H9 (cell line): Measurements from ENCODE around the gene FAM89B. TPM values are rescaled to one million over a fixed set of nuclear protein-coding genes. Genes with fewer than 3 reads are reported as not detected.

Source experiments
- DNase-seq: peaks from one replicate; pipeline ENCODE4 v3.0.0-alpha.2; 2017
- H2AFZ ChIP-seq: one replicate; pipeline ENCODE4 v1.6.1; 2013; ENCODE audit warnings: mild to moderate bottlenecking, low read length, control low read depth, moderate library complexity
- H2AK5ac ChIP-seq: 2 replicates; pipeline ENCODE4 v1.6.1; 2013; ENCODE audit warnings: low read length, control low read depth, mixed read lengths; ENCODE audit not compliant: insufficient read length
- H2BK120ac ChIP-seq: one replicate; pipeline ENCODE4 v1.6.1; 2013; ENCODE audit warnings: low read depth, mild to moderate bottlenecking, low read length, control low read depth, inconsistent platforms; ENCODE audit not compliant: poor library complexity, severe bottlenecking
- H2BK12ac ChIP-seq: 2 replicates; pipeline ENCODE4 v1.6.1; 2013; ENCODE audit warnings: low read length, control low read depth, mixed read lengths, low read depth; ENCODE audit not compliant: insufficient read length
- H2BK15ac ChIP-seq: 2 replicates; pipeline ENCODE4 v1.6.1; 2013; ENCODE audit warnings: low read depth, low read length, control low read depth
- H2BK20ac ChIP-seq: one replicate; pipeline ENCODE4 v1.6.1; 2013; ENCODE audit warnings: low read depth, mild to moderate bottlenecking, low read length, control low read depth, inconsistent platforms; ENCODE audit not compliant: poor library complexity, severe bottlenecking
- H2BK5ac ChIP-seq: 2 replicates; pipeline ENCODE4 v1.6.1; 2013; ENCODE audit warnings: low read length, control low read depth, mixed read lengths; ENCODE audit not compliant: insufficient read length
- H3K14ac ChIP-seq: 2 replicates; pipeline ENCODE4 v1.6.1; 2013; ENCODE audit warnings: low read length, control low read depth; ENCODE audit not compliant: insufficient read depth
- H3K18ac ChIP-seq: 2 replicates; pipeline ENCODE4 v1.6.1; 2013; ENCODE audit warnings: low read depth, mild to moderate bottlenecking, mixed read lengths, low read length, control low read depth; ENCODE audit not compliant: insufficient read length
- H3K23ac ChIP-seq: 2 replicates; pipeline ENCODE4 v1.6.1; 2013; ENCODE audit warnings: low read length, control low read depth, mixed read lengths, low read depth; ENCODE audit not compliant: insufficient read length
- H3K23me2 ChIP-seq: 2 replicates; pipeline ENCODE4 v1.6.1; 2013; ENCODE audit warnings: low read depth, mild to moderate bottlenecking, mixed read lengths, low read length, control low read depth; ENCODE audit not compliant: insufficient read length, poor library complexity, severe bottlenecking
- H3K27ac ChIP-seq: 2 replicates; pipeline ENCODE4 v1.5.1; 2013; ENCODE audit warnings: low read length, control low read depth, mixed read lengths, low read depth; ENCODE audit not compliant: insufficient read length
- H3K27me3 ChIP-seq: 2 replicates; pipeline ENCODE4 v1.6.1; 2013; ENCODE audit warnings: low read length, control low read depth, inconsistent platforms; ENCODE audit not compliant: insufficient read depth
- H3K4ac ChIP-seq: 2 replicates; pipeline ENCODE4 v1.6.1; 2013; ENCODE audit warnings: low read depth, mild to moderate bottlenecking, control low read depth, inconsistent platforms, low read length, moderate library complexity
- H3K4me1 ChIP-seq: 2 replicates; pipeline ENCODE4 v1.6.1; 2013; ENCODE audit warnings: low read length, control low read depth, inconsistent platforms; ENCODE audit not compliant: insufficient read depth
- H3K4me2 ChIP-seq: 2 replicates; pipeline ENCODE4 v1.6.1; 2013; ENCODE audit warnings: low read length, control low read depth, mixed read lengths; ENCODE audit not compliant: insufficient read length, insufficient read depth
- H3K56ac ChIP-seq: 2 replicates; pipeline ENCODE4 v1.6.1; 2013; ENCODE audit warnings: low read depth, mild to moderate bottlenecking, mixed read lengths, low read length, control low read depth; ENCODE audit not compliant: insufficient read length
- H3K79me1 ChIP-seq: 2 replicates; pipeline ENCODE4 v1.6.1; 2013; ENCODE audit warnings: low read depth, mild to moderate bottlenecking, moderate library complexity, low read length, control low read depth, inconsistent platforms; ENCODE audit not compliant: insufficient read depth, poor library complexity, severe bottlenecking
- H3K79me2 ChIP-seq: 2 replicates; pipeline ENCODE4 v1.6.1; 2013; ENCODE audit warnings: low read length, control low read depth, inconsistent platforms; ENCODE audit not compliant: insufficient read depth
- H3K9ac ChIP-seq: 2 replicates; pipeline ENCODE4 v1.6.1; 2013; ENCODE audit warnings: low read length, control low read depth, mixed read lengths; ENCODE audit not compliant: insufficient read length; ENCODE audit errors: extremely low read depth
- H3K9me3 ChIP-seq: one replicate; pipeline ENCODE4 v1.6.1; 2013; ENCODE audit warnings: low read depth, low read length, inconsistent platforms; ENCODE audit not compliant: control insufficient read depth
- H3T11ph ChIP-seq: one replicate; pipeline ENCODE4 v1.6.1; 2013; ENCODE audit warnings: mild to moderate bottlenecking, low read length, control low read depth, inconsistent platforms
- H4K20me1 ChIP-seq: one replicate; pipeline ENCODE4 v1.6.1; 2013; ENCODE audit not compliant: control insufficient read depth, insufficient read length, insufficient read depth
- H4K5ac ChIP-seq: 2 replicates; pipeline ENCODE4 v1.6.1; 2013; ENCODE audit warnings: low read depth, mild to moderate bottlenecking, mixed read lengths, low read length, control low read depth; ENCODE audit not compliant: insufficient read length
- H4K8ac ChIP-seq: replicated peaks from 2 replicates; pipeline ENCODE4 v1.6.1; 2013; ENCODE audit warnings: low read length, control low read depth, mixed read lengths, low read depth; ENCODE audit not compliant: insufficient read length
- H4K91ac ChIP-seq: 2 replicates; pipeline ENCODE4 v1.6.1; 2013; ENCODE audit warnings: low read depth, mild to moderate bottlenecking, moderate library complexity, mixed read lengths, low read length, control low read depth; ENCODE audit not compliant: insufficient read length
- H3K27ac Mint-ChIP-seq, 3 experiments: 2 replicates in 2 of 3; 3 replicates in 1 of 3; pipeline ENCODE4 v1.8.0; 2020 to 2021; ENCODE audit warnings: mixed read lengths in 3 of 3, mild to moderate bottlenecking in 1 of 3, moderate library complexity in 1 of 3
- H3K27me3 Mint-ChIP-seq: 2 replicates; pipeline ENCODE4 v1.8.0; 2021; ENCODE audit warnings: low read depth, mild to moderate bottlenecking, moderate library complexity, mixed read lengths
- H3K36me3 Mint-ChIP-seq, 3 experiments: 2 replicates in 2 of 3; 3 replicates in 1 of 3; pipeline ENCODE4 v1.8.0; 2020 to 2021; ENCODE audit warnings: low read depth in 3 of 3, mixed read lengths in 3 of 3; ENCODE audit not compliant: insufficient read depth in 1 of 3
- H3K4me1 Mint-ChIP-seq, 2 experiments: 2 replicates each; pipeline ENCODE4 v1.8.0; 2020; ENCODE audit warnings: mixed read lengths in 2 of 2
- H3K4me3 Mint-ChIP-seq, 2 experiments: 2 replicates in 1 of 2; 3 replicates in 1 of 2; pipeline ENCODE4 v1.8.0; 2020 to 2021; ENCODE audit warnings: mild to moderate bottlenecking in 2 of 2, mixed read lengths in 2 of 2, moderate library complexity in 1 of 2
- H3K9me3 Mint-ChIP-seq, 2 experiments: 2 replicates in 1 of 2; 3 replicates in 1 of 2; pipeline ENCODE4 v1.8.0; 2020; ENCODE audit warnings: mild to moderate bottlenecking in 2 of 2, mixed read lengths in 2 of 2, moderate library complexity in 1 of 2
- CTCF ChIP-seq: fragments of 200-600 bp; sonication (generic); conservative IDR thresholded peaks from 3 replicates; pipeline ENCODE4 v1.8.0; 2021; ENCODE audit warnings: antibody characterized with exemption, mild to moderate bottlenecking
- WGBS: extraction: QIAGEN DNeasy Blood & Tissue Kit; methylation state at CpG from one replicate; pipeline ENCODE4 v1.1.7; 2013; ENCODE audit warnings: missing lambda C conversion rate, low lambda C conversion rate, mixed read lengths; ENCODE audit not compliant: insufficient read length; ENCODE audit errors: extremely low coverage; 5-methylcytosine and 5-hydroxymethylcytosine counted together
- total RNA-seq: library from RNA; stranded (reverse); gene quantifications from 2 replicates; pipeline ENCODE4 v1.2.1, GENCODE V29; 2021

Gene FAM89B
- total RNA-seq, 1 experiment from 2014 or later, result 21.7 TPM

DNA sequence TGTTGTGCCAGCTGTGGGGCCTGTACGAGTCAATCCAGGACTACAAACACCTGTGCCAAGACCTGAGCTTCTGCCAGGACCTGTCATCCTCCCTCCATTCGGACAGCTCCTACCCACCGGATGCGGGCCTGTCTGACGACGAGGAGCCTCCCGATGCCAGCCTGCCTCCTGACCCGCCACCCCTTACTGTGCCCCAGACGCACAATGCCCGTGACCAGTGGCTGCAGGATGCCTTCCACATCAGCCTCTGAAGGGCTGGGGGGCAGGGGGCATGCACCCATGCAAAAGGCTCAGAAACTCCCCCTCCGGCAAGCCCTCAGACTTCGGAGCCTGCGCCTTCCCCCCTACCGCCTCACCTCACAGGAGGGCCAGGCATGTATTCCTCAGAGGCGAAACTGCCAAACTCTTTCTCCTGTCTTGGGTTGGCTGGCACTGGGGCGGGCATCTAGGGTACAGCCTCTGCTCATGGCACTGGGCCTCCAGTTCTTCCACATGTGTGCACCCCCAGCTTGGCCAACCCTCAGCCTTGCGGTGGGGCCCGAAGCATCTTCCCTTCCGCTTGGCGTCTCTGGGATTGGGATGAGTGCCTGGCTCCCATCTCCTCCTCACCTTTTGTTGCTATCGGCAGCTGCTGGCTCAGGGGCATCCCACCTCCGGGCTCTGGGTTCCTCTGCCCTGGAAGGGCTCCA, 1.2 kb downstream of the FAM89B start:
- no peaks in the 10 kb centered on the region; the same call in 1 of the 2 replicates for H3K4me1 ChIP-seq
- H2BK5ac ChIP-seq, result no peak overlapping the region
- no peak overlapping the region for H4K5ac ChIP-seq
- peak overlapping the region; percentile 44 for H3K4me2 ChIP-seq
- H2BK15ac ChIP-seq, result no peak overlapping the region
- no peak overlapping the region for H2AFZ ChIP-seq
- H3K9me3 ChIP-seq, result no peaks in the 10 kb centered on the region
- Mint-ChIP-seq H3K27ac (peak overlapping the region in 1 of 3 experiments; percentile 86; a peak in 1 of 7 replicates), H3K4me1 (peaks cover 38 to 59% of the 10 kb centered on the region in 2 experiments), H3K36me3 (peaks cover 6 to 10% (median 9%) of the 10 kb centered on the region in 3 experiments; a peak in 5 of 7 replicates), H3K27me3 (peaks cover 30% of the 10 kb centered on the region), H3K4me3 (peak overlapping the region; percentile 56 to 77), H3K9me3 (no peaks in the 10 kb centered on the region; a peak in 1 of 5 replicates)
- H3K56ac ChIP-seq, result no peak overlapping the region
- H3K23ac ChIP-seq, result no peak overlapping the region
- no peak for TF ChIP-seq CTCF
- no peaks in the 10 kb centered on the region for H4K20me1 ChIP-seq
- H3K23me2 ChIP-seq, result peaks cover 25% of the 10 kb centered on the region
- H4K8ac ChIP-seq, result no peak overlapping the region
- H3K27ac ChIP-seq, result no peak overlapping the region
- DNase-seq, result no peak
- no CpG with 5 or more reads among the region's 22 CpGs for WGBS
- no peak overlapping the region for H2BK20ac ChIP-seq
- H3K14ac ChIP-seq, result no peak overlapping the region
- no peak overlapping the region for H3K9ac ChIP-seq
- H2BK12ac ChIP-seq, result no peak overlapping the region
- no peak overlapping the region for H4K91ac ChIP-seq
- H3K4ac ChIP-seq, result no peak overlapping the region
- H3K27me3 ChIP-seq, result peaks cover 8% of the 10 kb centered on the region; the same call in 1 of the 2 replicates
- peaks cover 4% of the 10 kb centered on the region for H3K79me1 ChIP-seq
- no peak overlapping the region for H2BK120ac ChIP-seq
- no peaks in the 10 kb centered on the region; the same call in 1 of the 2 replicates for H3K79me2 ChIP-seq
- no peak overlapping the region for H2AK5ac ChIP-seq
- peak overlapping the region; percentile 24 for H3K18ac ChIP-seq
- H3T11ph ChIP-seq, result no peak overlapping the region
